Natural killer cell (primary cell): ENCODE measurements around the gene STUB1. TPM values are rescaled to one million over a fixed set of nuclear protein-coding genes. Genes with fewer than 3 reads are reported as not detected.

Experiments
- ATAC-seq, 3 donors: fragments of 150-1000 bp in 2 of 3; fragments of 200-7000 bp in 1 of 3; cut with Tn5 transposase; 1 replicate in 1 of 3; 2 replicates in 2 of 3; pipeline ENCODE4 v1.10.0; 2021; ENCODE audit warnings: mild to moderate bottlenecking in 2 of 3, moderate library complexity in 2 of 3
- DNase-seq, 2 donors: peaks; one replicate each; pipeline versions ENCODE4 v3.0.0 to v3.0.0-alpha.2; 2013 to 2021; ENCODE audit warnings: mixed read lengths in 1 of 2
- H3K27ac ChIP-seq: one replicate; pipeline ENCODE4 v1.5.1; 2013; ENCODE audit warnings: mild to moderate bottlenecking, low read length
- H3K27me3 ChIP-seq: one replicate; pipeline ENCODE4 v1.6.1; 2013; ENCODE audit warnings: low read length; ENCODE audit not compliant: control insufficient read depth, insufficient read depth
- H3K36me3 ChIP-seq: one replicate; pipeline ENCODE4 v1.6.1; 2013; ENCODE audit warnings: low read length; ENCODE audit not compliant: control insufficient read depth, insufficient read depth
- H3K4me1 ChIP-seq: one replicate; pipeline ENCODE4 v1.6.1; 2013; ENCODE audit warnings: low read length; ENCODE audit not compliant: control insufficient read depth, insufficient read depth
- H3K4me3 ChIP-seq: one replicate; pipeline ENCODE4 v1.5.1; 2013; ENCODE audit warnings: low read length
- H3K9me3 ChIP-seq: one replicate; pipeline ENCODE4 v1.6.1; 2013; ENCODE audit warnings: low read length; ENCODE audit not compliant: control insufficient read depth, insufficient read depth
- H3K27ac Mint-ChIP-seq, 2 donors: one replicate each; pipeline ENCODE4 v1.8.0; 2022; ENCODE audit warnings: mild to moderate bottlenecking in 2 of 2, mixed read lengths in 2 of 2, moderate library complexity in 1 of 2
- H3K27me3 Mint-ChIP-seq, 2 donors: one replicate each; pipeline ENCODE4 v1.8.0; 2022; ENCODE audit warnings: low read depth in 2 of 2, mixed read lengths in 2 of 2
- H3K36me3 Mint-ChIP-seq: one replicate; pipeline ENCODE4 v1.8.0; 2022; ENCODE audit warnings: mixed read lengths
- H3K4me1 Mint-ChIP-seq, 2 donors: one replicate each; pipeline ENCODE4 v1.8.0; 2022; ENCODE audit warnings: mixed read lengths in 2 of 2
- H3K4me3 Mint-ChIP-seq: one replicate; pipeline ENCODE4 v1.8.0; 2022; ENCODE audit warnings: mild to moderate bottlenecking, moderate library complexity, mixed read lengths
- H3K9me3 Mint-ChIP-seq, 2 donors: one replicate each; pipeline ENCODE4 v1.8.0; 2022; ENCODE audit warnings: mixed read lengths in 2 of 2
- CTCF ChIP-seq: fragments of 200-600 bp; IDR thresholded peaks from one replicate; pipeline ENCODE4 v1.8.0; 2022; ENCODE audit warnings: antibody characterized with exemption
- WGBS: methylation state at CpG from one replicate; pipeline ENCODE4 v1.1.7; 2013; ENCODE audit warnings: missing lambda C conversion rate; ENCODE audit not compliant: insufficient coverage; 5-methylcytosine and 5-hydroxymethylcytosine counted together
- intact Hi-C: fragments of 100-400 bp; cut with micrococcal nuclease; formaldehyde crosslinking; loops from one replicate; pipeline ENCODE4 v1.14.2; 2022
- total RNA-seq, 4 donors: library from RNA; stranded (reverse); fragments of 120-200 nt in 1 of 4; gene quantifications; one replicate each; pipeline versions ENCODE4 v1.2.3 to v1.2.4, GENCODE V29; 2013 to 2022

Gene STUB1
- total RNA-seq, 3 donors from 2014 or later (not counting 1 experiment from before 2014, with no cell fraction given) = 89.5 to 95.4 (median 93.5) TPM

GRCh38 chr16:726188-726437 is 45.9 kb downstream of the STUB1 start:
- no peak overlapping the region for H3K27ac ChIP-seq
- H3K9me3 ChIP-seq = no peaks in the 10 kb centered on the region
- H3K4me1 Mint-ChIP-seq = peaks cover 0 to 8% of the 10 kb centered on the region in 2 donors
- H3K36me3 ChIP-seq = no peaks in the 10 kb centered on the region
- peaks cover 39% of the 10 kb centered on the region for H3K4me1 ChIP-seq
- intact Hi-C loops = no loop called here
- no peak overlapping the region for H3K4me3 ChIP-seq
- no peaks in the 10 kb centered on the region for H3K36me3 Mint-ChIP-seq
- no peak overlapping the region for H3K4me3 Mint-ChIP-seq
- WGBS = 57% methylated on average over 9 of the region's 9 CpGs
- H3K9me3 Mint-ChIP-seq = no peaks in the 10 kb centered on the region
- H3K27ac Mint-ChIP-seq = peak overlapping the region; percentile 44 to 60
- no peaks in the 10 kb centered on the region for H3K27me3 ChIP-seq
- no peak for TF ChIP-seq CTCF
- DNase-seq (no peak), ATAC-seq (no peak)
- H3K27me3 Mint-ChIP-seq = no peaks in the 10 kb centered on the region

- Histone ChIP-seq H3K27ac (peak within 1 kb of the TSS; percentile 86), H3K4me1 (peaks cover 36% of the 10 kb centered on the region), H3K9me3 (no peaks in the 10 kb centered on the region), H3K27me3 (no peaks in the 10 kb centered on the region), H3K36me3 (peaks cover 2% of the 10 kb centered on the region), H3K4me3 (peak within 1 kb of the TSS; percentile 92)
- Mint-ChIP-seq H3K27me3 (no peaks in the 10 kb centered on the region), H3K36me3 (no peaks in the 10 kb centered on the region), H3K4me3 (peak within 1 kb of the TSS; percentile 84), H3K27ac (peak within 1 kb of the TSS; percentile 44 to 60), H3K4me1 (peaks cover 0 to 8% of the 10 kb centered on the region in 2 donors), H3K9me3 (no peaks in the 10 kb centered on the region)
- ATAC-seq (peak; percentile 43 to 48 (median 44)), DNase-seq (peak; percentile 61 to 78)
- 4% methylated on average over 88 of the region's 88 CpGs for WGBS
- intact Hi-C loops = no loop called here
- TF ChIP-seq CTCF = no peak
These were observed 46.5 kb downstream of the STUB1 start, which contains the start of the genes CCDC78 and HAGHL for GRCh38 chr16:726438-727290. CCDC78 (minus strand) TSS chr16:726443; CDS start chr16:726367, 76 bp downstream. HAGHL (plus strand) TSS chr16:727106; CDS start chr16:727510, 404 bp downstream.

GRCh38 chr16:727291-727977 is 47.2 kb downstream of the STUB1 start:
- Mint-ChIP-seq H3K27ac (no peak overlapping the region), H3K36me3 (no peaks in the 10 kb centered on the region), H3K4me3 (peak overlapping the region; percentile 56), H3K27me3 (no peaks in the 10 kb centered on the region), H3K9me3 (no peaks in the 10 kb centered on the region), H3K4me1 (peaks cover 0 to 8% of the 10 kb centered on the region in 2 donors)
- H3K27ac ChIP-seq = peak overlapping the region; percentile 86
- TF ChIP-seq CTCF = no peak
- H3K9me3 ChIP-seq = no peaks in the 10 kb centered on the region
- ATAC-seq (peak in 2 of 3 donors; percentile 7 to 15), DNase-seq (peak; percentile 38 to 59)
- intact Hi-C loops = no loop called here
- H3K27me3 ChIP-seq = no peaks in the 10 kb centered on the region
- under 1% methylated on average over 61 of the region's 61 CpGs for WGBS
- H3K4me3 ChIP-seq = peak overlapping the region; percentile 92
- H3K36me3 ChIP-seq = peaks cover 2% of the 10 kb centered on the region
- peaks cover 29% of the 10 kb centered on the region for H3K4me1 ChIP-seq
